ENCODE results near the gene UBE2H. TPM values are rescaled to one million over a fixed set of nuclear protein-coding genes. Genes with fewer than 3 reads are reported as not detected.

UBE2H gene
- total and polyA plus RNA-seq, 2 experiments from 2014 or later = 73.4 to 98.9 TPM

DNA sequence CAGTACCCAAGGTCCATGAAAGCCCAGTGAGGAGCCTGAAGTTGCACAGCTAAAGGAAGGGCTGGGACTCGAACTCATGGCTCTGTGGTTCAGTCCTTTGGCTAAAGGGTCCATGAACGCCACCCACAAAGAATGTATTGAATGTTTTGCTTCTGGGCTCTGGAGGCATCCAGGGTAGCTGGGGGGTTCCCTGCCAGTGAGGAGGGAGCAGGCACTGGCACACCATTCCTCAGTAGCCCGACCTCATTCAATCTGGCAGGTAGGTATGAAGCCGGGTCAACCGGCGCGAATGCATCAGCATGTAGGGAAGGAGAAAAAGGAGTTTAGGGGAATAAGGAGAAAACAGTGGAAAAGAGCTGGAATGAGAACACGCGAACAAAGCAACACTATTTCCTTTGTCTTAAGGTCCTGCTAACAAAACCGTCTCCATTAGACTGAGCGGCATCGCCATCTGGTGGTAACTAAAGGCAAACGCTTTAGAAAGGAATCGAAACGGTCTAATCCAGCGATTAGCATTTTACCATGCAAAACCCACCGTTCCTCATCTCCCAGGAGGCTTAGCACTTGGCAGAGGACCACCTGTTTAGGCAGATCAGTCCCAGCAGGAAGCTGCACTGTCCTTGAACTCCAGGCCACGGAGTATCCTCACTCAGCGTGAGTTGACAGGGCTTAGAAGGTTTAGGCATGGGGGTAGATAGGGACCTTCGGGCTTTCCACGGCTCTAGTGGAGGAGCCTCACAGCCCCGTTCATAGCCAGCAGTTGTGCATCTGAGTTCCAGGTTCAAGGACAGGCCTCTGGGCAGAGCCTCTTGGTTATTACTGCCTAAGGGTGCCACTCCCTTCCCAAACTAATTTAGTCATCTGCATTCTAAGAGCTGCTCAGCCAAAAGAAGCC lies 122.8 kb downstream of the UBE2H start:
- Histone ChIP-seq H3K9me3 (ENCODE audit: low read depth) (no peaks in the 10 kb centered on the region), H3K27me3 (no peaks in the 10 kb centered on the region), H3K9me2 (replicated peaks; ENCODE audit: insufficient read depth) (no peaks in the 10 kb centered on the region), H4K20me1 (ENCODE audit: insufficient read depth, poor library complexity, severe bottlenecking) (no peaks in the 10 kb centered on the region), H2AFZ (no peak overlapping the region), H3K4me1 (ENCODE audit: insufficient read depth) (peaks cover 23% of the 10 kb centered on the region), H3K79me2 (no peaks in the 10 kb centered on the region), H3K36me3 (replicated peaks; ENCODE audit: insufficient read depth, low read depth) (no peaks in the 10 kb centered on the region), H3K4me2 (peak overlapping the region; percentile 67), H3K27ac (peak overlapping the region; percentile 75), H3K4me3 (no peak overlapping the region)
- WGBS (ENCODE audit: low lambda C conversion rate, missing lambda C conversion rate) = 22% methylated on average over 22 of the region's 22 CpGs
- peak; percentile 89 for DNase-seq (ENCODE audit: low spot score)
- TF ChIP-seq EZH2 (IDR thresholded peaks at IDR 0.05; ENCODE audit: borderline replicate concordance) = no peak
- TF ChIP-seq, protein P1, sequence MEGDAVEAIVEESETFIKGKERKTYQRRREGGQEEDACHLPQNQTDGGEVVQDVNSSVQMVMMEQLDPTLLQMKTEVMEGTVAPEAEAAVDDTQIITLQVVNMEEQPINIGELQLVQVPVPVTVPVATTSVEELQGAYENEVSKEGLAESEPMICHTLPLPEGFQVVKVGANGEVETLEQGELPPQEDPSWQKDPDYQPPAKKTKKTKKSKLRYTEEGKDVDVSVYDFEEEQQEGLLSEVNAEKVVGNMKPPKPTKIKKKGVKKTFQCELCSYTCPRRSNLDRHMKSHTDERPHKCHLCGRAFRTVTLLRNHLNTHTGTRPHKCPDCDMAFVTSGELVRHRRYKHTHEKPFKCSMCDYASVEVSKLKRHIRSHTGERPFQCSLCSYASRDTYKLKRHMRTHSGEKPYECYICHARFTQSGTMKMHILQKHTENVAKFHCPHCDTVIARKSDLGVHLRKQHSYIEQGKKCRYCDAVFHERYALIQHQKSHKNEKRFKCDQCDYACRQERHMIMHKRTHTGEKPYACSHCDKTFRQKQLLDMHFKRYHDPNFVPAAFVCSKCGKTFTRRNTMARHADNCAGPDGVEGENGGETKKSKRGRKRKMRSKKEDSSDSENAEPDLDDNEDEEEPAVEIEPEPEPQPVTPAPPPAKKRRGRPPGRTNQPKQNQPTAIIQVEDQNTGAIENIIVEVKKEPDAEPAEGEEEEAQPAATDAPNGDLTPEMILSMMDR (IDR thresholded peaks at IDR 0.05; ENCODE audit: poor library complexity) = peak; percentile 82

- Histone ChIP-seq H2AFZ (no peak overlapping the region), H3K9me2 (replicated peaks; ENCODE audit: insufficient read depth) (no peaks in the 10 kb centered on the region), H3K4me1 (ENCODE audit: insufficient read depth) (peaks cover 23% of the 10 kb centered on the region), H3K79me2 (no peaks in the 10 kb centered on the region), H3K4me3 (no peak overlapping the region), H3K9me3 (ENCODE audit: low read depth) (no peaks in the 10 kb centered on the region), H3K27me3 (no peaks in the 10 kb centered on the region), H4K20me1 (ENCODE audit: insufficient read depth, poor library complexity, severe bottlenecking) (no peaks in the 10 kb centered on the region), H3K4me2 (no peak overlapping the region), H3K27ac (peak overlapping the region; percentile 38), H3K36me3 (replicated peaks; ENCODE audit: insufficient read depth, low read depth) (no peaks in the 10 kb centered on the region)
- DNase-seq (ENCODE audit: low spot score) = no peak
- WGBS (ENCODE audit: low lambda C conversion rate, missing lambda C conversion rate) = 93% methylated on average over 11 of the region's 12 CpGs
- no peak for TF ChIP-seq EZH2 (IDR thresholded peaks at IDR 0.05; ENCODE audit: borderline replicate concordance)
- TF ChIP-seq, protein P1 (IDR thresholded peaks at IDR 0.05; ENCODE audit: poor library complexity) = no peak
- TF ChIP-seq EZH2phosphoT487 (IDR thresholded peaks at IDR 0.05; ENCODE audit: low read depth, severe bottlenecking, unreplicated experiment) = no peak
Observed at GRCh38 chr7:129828989-129829736, 123.6 kb downstream of the UBE2H start.

DNA sequence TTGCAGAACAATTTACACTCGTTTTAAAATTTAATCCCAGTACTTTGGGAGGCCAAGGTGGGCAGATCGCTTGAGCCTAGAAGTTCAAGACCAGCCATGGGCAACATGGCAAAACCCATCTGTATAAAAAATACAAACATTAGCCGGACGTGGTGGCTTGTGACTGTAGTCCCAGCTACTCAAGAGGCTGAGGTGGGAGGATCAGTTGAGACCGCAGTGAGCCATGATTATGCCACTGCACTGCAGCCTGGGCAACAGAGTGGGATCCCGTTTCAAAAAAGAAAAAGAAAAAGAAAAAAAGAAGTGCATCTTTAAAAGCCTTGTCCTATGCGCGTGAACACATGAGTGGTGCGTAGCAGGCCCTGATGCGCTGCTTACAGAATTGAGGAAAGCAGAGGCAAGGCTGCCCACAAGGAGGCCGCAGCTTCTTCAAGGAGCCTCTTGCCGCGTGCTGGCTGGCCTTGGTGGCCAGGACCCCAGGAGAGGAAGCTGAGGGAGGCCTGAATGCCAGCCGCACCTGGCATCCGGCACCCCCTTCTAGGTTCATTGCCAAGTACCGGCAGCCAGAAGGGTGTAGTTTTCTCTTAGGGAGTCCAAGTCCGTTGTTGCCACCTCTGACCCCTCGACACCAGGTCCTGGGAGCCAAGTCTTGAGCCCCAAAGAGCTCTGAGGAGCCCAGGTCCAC lies 124.5 kb downstream of the UBE2H start:
- no peak overlapping the region for H3K4me3 ChIP-seq
- TF ChIP-seq EZH2phosphoT487 (IDR thresholded peaks at IDR 0.05; ENCODE audit: low read depth, severe bottlenecking, unreplicated experiment) (no peak), EZH2 (IDR thresholded peaks at IDR 0.05; ENCODE audit: borderline replicate concordance) (no peak)
- TF ChIP-seq, protein P1 (IDR thresholded peaks at IDR 0.05; ENCODE audit: poor library complexity) = no peak

More for the DNA sequence above, 124.5 kb downstream of the UBE2H start:
- no peak overlapping the region for H3K4me2 ChIP-seq
- H3K27me3 ChIP-seq = no peaks in the 10 kb centered on the region
- DNase-seq (ENCODE audit: low spot score) = no peak
- no peak overlapping the region for H3K27ac ChIP-seq
- WGBS (ENCODE audit: low lambda C conversion rate, missing lambda C conversion rate) = 95% methylated on average over 18 of the region's 18 CpGs
- no peaks in the 10 kb centered on the region for H3K9me2 ChIP-seq (replicated peaks; ENCODE audit: insufficient read depth)
- H3K4me1 ChIP-seq (ENCODE audit: insufficient read depth) = peaks cover 23% of the 10 kb centered on the region
- H3K79me2 ChIP-seq = no peaks in the 10 kb centered on the region
- no peaks in the 10 kb centered on the region for H4K20me1 ChIP-seq (ENCODE audit: insufficient read depth, poor library complexity, severe bottlenecking)
- H3K36me3 ChIP-seq (replicated peaks; ENCODE audit: insufficient read depth, low read depth) = no peaks in the 10 kb centered on the region
- H3K9me3 ChIP-seq (ENCODE audit: low read depth) = no peaks in the 10 kb centered on the region
- H2AFZ ChIP-seq = no peak overlapping the region
